ENCODE results near the gene SRCIN1.

DNA sequence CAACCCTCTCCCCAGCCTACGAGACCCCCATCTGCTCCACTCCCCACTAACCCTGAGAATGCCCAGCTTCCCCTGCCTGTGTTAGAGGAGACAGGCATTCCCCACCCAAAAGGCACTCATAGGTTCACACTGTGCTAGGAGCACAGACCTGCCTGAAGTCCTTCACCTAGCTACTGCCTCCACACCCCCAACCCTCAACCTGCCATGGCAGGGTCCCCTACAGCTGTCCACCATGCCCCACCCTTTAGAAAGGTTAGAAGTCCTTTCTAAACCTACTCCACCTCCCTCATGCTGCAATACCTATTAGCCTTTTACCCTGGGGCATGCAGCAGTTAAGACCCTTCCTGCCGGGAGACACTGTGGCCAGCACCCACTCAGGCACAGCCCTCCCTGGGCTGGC lies 9.1 kb downstream of the SRCIN1 start:
- TF ChIP-seq, protein P1, sequence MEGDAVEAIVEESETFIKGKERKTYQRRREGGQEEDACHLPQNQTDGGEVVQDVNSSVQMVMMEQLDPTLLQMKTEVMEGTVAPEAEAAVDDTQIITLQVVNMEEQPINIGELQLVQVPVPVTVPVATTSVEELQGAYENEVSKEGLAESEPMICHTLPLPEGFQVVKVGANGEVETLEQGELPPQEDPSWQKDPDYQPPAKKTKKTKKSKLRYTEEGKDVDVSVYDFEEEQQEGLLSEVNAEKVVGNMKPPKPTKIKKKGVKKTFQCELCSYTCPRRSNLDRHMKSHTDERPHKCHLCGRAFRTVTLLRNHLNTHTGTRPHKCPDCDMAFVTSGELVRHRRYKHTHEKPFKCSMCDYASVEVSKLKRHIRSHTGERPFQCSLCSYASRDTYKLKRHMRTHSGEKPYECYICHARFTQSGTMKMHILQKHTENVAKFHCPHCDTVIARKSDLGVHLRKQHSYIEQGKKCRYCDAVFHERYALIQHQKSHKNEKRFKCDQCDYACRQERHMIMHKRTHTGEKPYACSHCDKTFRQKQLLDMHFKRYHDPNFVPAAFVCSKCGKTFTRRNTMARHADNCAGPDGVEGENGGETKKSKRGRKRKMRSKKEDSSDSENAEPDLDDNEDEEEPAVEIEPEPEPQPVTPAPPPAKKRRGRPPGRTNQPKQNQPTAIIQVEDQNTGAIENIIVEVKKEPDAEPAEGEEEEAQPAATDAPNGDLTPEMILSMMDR (IDR thresholded peaks at IDR 0.05), result no peak
- no peak for TF ChIP-seq POLR2A (IDR thresholded peaks at IDR 0.05)

Data from breast epithelium (tissue), 3 donors.